OCI-LY7 (cell line): ENCODE measurements around the gene C15orf62. TPM values are rescaled to one million over a fixed set of nuclear protein-coding genes. Genes with fewer than 3 reads are reported as not detected.

Experiments
- BruUV-seq: library from RNA; stranded (reverse); fragments of 400-500 nt; replicated peaks from 2 replicates; lab custom pipeline; 2021; lab: Mats Ljungman, UMichigan
- CTCF ChIA-PET: fragments of 300-600 bp; sonication (Branson Sonifier 250); formaldehyde crosslinking; loops from one replicate; lab custom pipeline; 2022; ENCODE audit warnings: antibody characterized with exemption; ENCODE audit not compliant: unreplicated experiment; lab: Charles Lee
- POLR2A ChIA-PET: fragments of 300-600 bp; sonication (Branson Sonifier 250); formaldehyde crosslinking; loops from one replicate; lab custom pipeline; 2022; ENCODE audit warnings: antibody characterized with exemption; lab: Charles Lee
- DNase-seq: peaks from one replicate; pipeline ENCODE4 v3.0.0-alpha.2; 2015; ENCODE audit warnings: low spot score
- H2AFZ ChIP-seq: fragments of 200-600 bp; sonication (generic), shearing (Covaris generic); 2 replicates; pipeline ENCODE4 v1.6.1; 2014; ENCODE audit warnings: mild to moderate bottlenecking, antibody characterized with exemption, low read length, moderate library complexity
- H3K27ac ChIP-seq: fragments of 200-600 bp; sonication (generic); 2 replicates; pipeline ENCODE4 v1.5.1; 2014; ENCODE audit warnings: mixed run types, low read depth, mild to moderate bottlenecking, moderate library complexity, low read length, inconsistent platforms; ENCODE audit not compliant: poor library complexity, severe bottlenecking
- H3K36me3 ChIP-seq: fragments of 200-600 bp; sonication (generic); 2 replicates; pipeline ENCODE4 v1.6.1; 2014; ENCODE audit warnings: mild to moderate bottlenecking, antibody characterized with exemption, low read length, moderate library complexity, mixed read lengths; ENCODE audit not compliant: insufficient read depth
- H3K4me1 ChIP-seq: fragments of 200-600 bp; sonication (generic); 2 replicates; pipeline ENCODE4 v1.5.1; 2014; ENCODE audit warnings: mild to moderate bottlenecking, low read length; ENCODE audit not compliant: insufficient read depth, poor library complexity, severe bottlenecking
- H3K4me2 ChIP-seq: fragments of 200-600 bp; sonication (generic); 2 replicates; pipeline ENCODE4 v1.6.1; 2014; ENCODE audit warnings: mild to moderate bottlenecking, low read length
- H3K4me3 ChIP-seq: fragments of 200-600 bp; sonication (generic); 2 replicates; pipeline ENCODE4 v1.5.1; 2014; ENCODE audit warnings: mild to moderate bottlenecking, low read depth, low read length; ENCODE audit not compliant: poor library complexity, severe bottlenecking
- H3K79me2 ChIP-seq: fragments of 200-600 bp; sonication (generic); 2 replicates; pipeline ENCODE4 v1.6.1; 2016; ENCODE audit warnings: low read depth, mild to moderate bottlenecking, low read length, moderate library complexity, mixed read lengths; ENCODE audit not compliant: insufficient read depth
- H3K9me2 ChIP-seq: fragments of 200-600 bp; sonication (generic); 2 replicates; pipeline ENCODE4 v1.6.1; 2016; ENCODE audit warnings: mild to moderate bottlenecking, low read length, mixed read lengths; ENCODE audit not compliant: insufficient read depth
- H3K9me3 ChIP-seq: fragments of 200-600 bp; sonication (generic); 2 replicates; pipeline ENCODE4 v1.6.1; 2014; ENCODE audit warnings: mild to moderate bottlenecking, mixed run types, low read length, mixed read lengths
- H4K20me1 ChIP-seq: fragments of 200-600 bp; sonication (generic); 2 replicates; pipeline ENCODE4 v1.6.1; 2014; ENCODE audit warnings: mild to moderate bottlenecking, antibody characterized with exemption, low read length, moderate library complexity, mixed read lengths; ENCODE audit not compliant: insufficient read depth
- EZH2phosphoT487 ChIP-seq: fragments of 200-600 bp; sonication (generic); IDR thresholded peaks from 2 replicates; pipeline ENCODE4 v1.6.1; 2018; ENCODE audit warnings: low read depth, borderline replicate concordance, mild to moderate bottlenecking, mixed run types, antibody characterized with exemption, low read length, moderate library complexity, mixed read lengths
- intact Hi-C: fragments of 100-400 bp; cut with micrococcal nuclease; formaldehyde crosslinking; loops from one replicate; pipeline ENCODE4 v1.10.0; 2022; ENCODE audit not compliant: unreplicated experiment
- total RNA-seq, 2 experiments: library from RNA; depleted of rRNA in 1 of 2; stranded (reverse); fragments of >200 nt in 1 of 2; shearing (Covaris generic) in 1 of 2; gene quantifications; 2 replicates each; pipeline ENCODE4 v1.2.3, GENCODE V29; 2014 to 2022
- TF ChIP-seq, protein P1 (sequence below): fragments of 200-600 bp; sonication (generic); conservative IDR thresholded peaks from 2 replicates; pipeline ENCODE4 v1.5.1; 2014; ENCODE audit warnings: mild to moderate bottlenecking, antibody characterized with exemption, low read length, moderate library complexity, mixed read lengths

The C15orf62 gene
- total RNA-seq, 2 experiments from 2014 or later = 2.7 to 4.7 TPM

GRCh38 chr15:40776537-40777141 lies 6.9 kb downstream of the C15orf62 start:
- Histone ChIP-seq H3K4me1 (no peaks in the 10 kb centered on the region), H3K9me2 (no peaks in the 10 kb centered on the region), H3K9me3 (no peaks in the 10 kb centered on the region), H3K79me2 (no peaks in the 10 kb centered on the region), H3K27ac (no peak overlapping the region), H4K20me1 (no peaks in the 10 kb centered on the region), H3K4me2 (no peak overlapping the region), H3K4me3 (no peak overlapping the region), H3K36me3 (peaks cover 65% of the 10 kb centered on the region), H2AFZ (no peak overlapping the region)
- TF ChIP-seq, protein P1, sequence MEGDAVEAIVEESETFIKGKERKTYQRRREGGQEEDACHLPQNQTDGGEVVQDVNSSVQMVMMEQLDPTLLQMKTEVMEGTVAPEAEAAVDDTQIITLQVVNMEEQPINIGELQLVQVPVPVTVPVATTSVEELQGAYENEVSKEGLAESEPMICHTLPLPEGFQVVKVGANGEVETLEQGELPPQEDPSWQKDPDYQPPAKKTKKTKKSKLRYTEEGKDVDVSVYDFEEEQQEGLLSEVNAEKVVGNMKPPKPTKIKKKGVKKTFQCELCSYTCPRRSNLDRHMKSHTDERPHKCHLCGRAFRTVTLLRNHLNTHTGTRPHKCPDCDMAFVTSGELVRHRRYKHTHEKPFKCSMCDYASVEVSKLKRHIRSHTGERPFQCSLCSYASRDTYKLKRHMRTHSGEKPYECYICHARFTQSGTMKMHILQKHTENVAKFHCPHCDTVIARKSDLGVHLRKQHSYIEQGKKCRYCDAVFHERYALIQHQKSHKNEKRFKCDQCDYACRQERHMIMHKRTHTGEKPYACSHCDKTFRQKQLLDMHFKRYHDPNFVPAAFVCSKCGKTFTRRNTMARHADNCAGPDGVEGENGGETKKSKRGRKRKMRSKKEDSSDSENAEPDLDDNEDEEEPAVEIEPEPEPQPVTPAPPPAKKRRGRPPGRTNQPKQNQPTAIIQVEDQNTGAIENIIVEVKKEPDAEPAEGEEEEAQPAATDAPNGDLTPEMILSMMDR = no peak
- no peak for TF ChIP-seq EZH2phosphoT487
- intact Hi-C loops = no loop called here
- ChIA-PET POLR2A (no interaction called here), CTCF (interaction anchor here (0.8 kb wide), 1 partner anchor 13 kb away, joined by 3 read pairs; the partner anchor contains the start of gene GCHFR)
- no peak for DNase-seq
- BruUV-seq = no TSS peak

GRCh38 chr15:40782609-40783227 lies 12.9 kb downstream of the C15orf62 start:
- H3K9me3 ChIP-seq = no peaks in the 10 kb centered on the region
- POLR2A ChIA-PET = interaction anchor here (0.5 to 2.0 kb wide), 8 partner anchors 13 to 867 kb away, joined by 3 to 15 read pairs (median 3); partner anchors contain the start of gene C15orf62
- H3K27ac ChIP-seq = no peak overlapping the region
- DNase-seq = peak; percentile 87
- intact Hi-C loops = loop anchor here (1.0 to 10.0 kb wide), 6 partner anchors 13 to 268 kb away; partner anchors contain the start of genes C15orf62, CCDC32, RMDN3 and RPUSD2
- H3K9me2 ChIP-seq = no peaks in the 10 kb centered on the region
- peaks cover 17% of the 10 kb centered on the region for H3K36me3 ChIP-seq
- no peaks in the 10 kb centered on the region for H3K79me2 ChIP-seq
- CTCF ChIA-PET = interaction anchor here (0.7 to 1.6 kb wide), 7 partner anchors 13 to 187 kb away, joined by 3 to 12 read pairs (median 5); partner anchors contain the start of genes C15orf62, DNAJC17 and ZFYVE19
- H3K4me3 ChIP-seq = no peak overlapping the region
- no peak overlapping the region for H3K4me2 ChIP-seq
- H3K4me1 ChIP-seq = peaks cover 25% of the 10 kb centered on the region
- no peaks in the 10 kb centered on the region; the same call in 1 of the 2 replicates for H4K20me1 ChIP-seq
- H2AFZ ChIP-seq = no peak overlapping the region
- TF ChIP-seq, protein P1 = peak; percentile 90
- TF ChIP-seq EZH2phosphoT487 = no peak
- BruUV-seq = no TSS peak
